Activated CD8-positive, alpha-beta memory T cell treated with anti-CD3 and anti-CD28 coated beads for 24 hours (primary cell): Measurements from ENCODE around the gene ZNF174.

Source experiments
- DNase-seq: peaks from one replicate; pipeline ENCODE4 v3.0.0-alpha.2; 2020

The ZNF174 gene

DNA sequence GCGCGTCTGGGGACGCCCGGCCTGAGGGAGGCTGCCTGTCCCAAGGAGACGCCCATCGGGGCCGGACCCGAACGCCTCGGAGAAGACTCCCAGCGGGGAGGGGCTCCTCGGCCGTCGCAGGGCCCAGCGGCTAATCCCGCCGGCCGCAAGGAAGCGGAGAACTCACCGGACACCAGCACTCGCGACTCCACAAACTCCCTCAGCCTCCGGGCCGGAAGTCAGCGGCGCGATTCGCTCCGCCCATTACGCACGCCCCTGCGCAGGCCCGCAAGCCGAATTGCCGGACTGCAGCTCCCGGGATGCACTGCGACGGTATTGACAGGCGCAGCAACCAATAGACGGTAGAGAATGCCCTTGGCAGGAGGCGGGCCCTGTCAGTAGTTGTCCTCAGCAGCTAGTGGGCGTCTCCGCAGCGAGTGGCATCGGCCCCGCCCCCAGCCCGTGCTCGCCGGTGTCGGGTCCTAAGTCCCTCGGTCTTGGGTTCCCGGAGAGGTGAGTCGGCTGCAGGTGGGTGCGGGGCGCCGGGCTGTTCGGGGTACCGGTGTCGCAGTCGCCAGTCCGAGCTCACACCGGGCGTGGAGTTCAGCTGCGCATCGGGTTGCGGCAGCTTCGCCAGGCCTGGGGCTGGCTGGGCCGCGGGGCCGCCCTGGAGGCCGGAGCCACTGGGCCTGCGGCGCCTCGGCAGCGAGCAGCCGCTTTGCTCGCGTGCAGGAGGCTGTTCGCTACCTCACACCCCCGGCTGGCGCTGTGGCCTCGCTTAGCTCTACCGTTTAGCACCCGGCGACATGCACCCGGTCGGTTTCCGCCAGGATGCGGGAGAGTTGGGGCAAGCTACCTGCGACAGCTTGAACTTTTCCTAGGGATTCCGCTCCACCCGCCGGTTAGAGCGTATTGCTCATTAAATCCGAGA, at the start of gene ZNF174, which contains the start of gene ZSCAN32:
Gene ZNF174 (plus strand): TSS at position 437 of the 910 bp plus-strand sequence. CDS start 790 bp downstream, outside the sequence.
Gene ZSCAN32 (minus strand): TSS at position 226 of the 910 bp plus-strand sequence. CDS start 3,447 bp downstream, outside the sequence.
- peak; percentile 99 for DNase-seq

DNA sequence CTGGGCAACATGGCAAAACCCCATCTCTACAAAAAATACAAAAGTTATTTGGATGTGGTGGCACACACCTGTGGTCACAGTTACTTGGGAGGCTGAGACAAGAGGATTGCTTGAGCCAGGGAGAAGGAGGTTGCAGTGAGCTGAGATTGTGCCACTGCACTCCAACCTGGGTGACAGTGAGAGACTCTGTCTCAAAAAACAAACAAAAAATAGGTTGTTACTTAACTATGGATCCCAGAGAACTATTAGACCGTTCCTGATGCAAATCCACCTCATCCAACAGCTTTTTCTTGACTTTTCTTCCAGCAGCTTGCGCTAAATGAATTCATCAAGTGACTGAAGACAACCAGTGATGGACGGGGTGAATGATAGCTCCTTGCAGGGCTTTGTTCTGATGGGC, 45.4 kb upstream of the ZNF174 start, which contains the start of gene OR2C1:
Gene OR2C1 (plus strand): TSS at position 301 of the 400 bp plus-strand sequence. CDS start 52 bp downstream, at position 353.
- no peak for DNase-seq

DNA sequence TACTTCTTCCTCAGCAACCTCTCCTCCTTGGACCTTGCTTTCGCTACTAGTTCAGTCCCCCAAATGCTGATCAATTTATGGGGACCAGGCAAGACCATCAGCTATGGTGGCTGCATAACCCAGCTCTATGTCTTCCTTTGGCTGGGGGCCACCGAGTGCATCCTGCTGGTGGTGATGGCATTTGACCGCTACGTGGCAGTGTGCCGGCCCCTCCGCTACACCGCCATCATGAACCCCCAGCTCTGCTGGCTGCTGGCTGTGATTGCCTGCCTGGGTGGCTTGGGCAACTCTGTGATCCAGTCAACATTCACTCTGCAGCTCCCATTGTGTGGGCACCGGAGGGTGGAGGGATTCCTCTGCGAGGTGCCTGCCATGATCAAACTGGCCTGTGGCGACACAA, 44.9 kb upstream of the ZNF174 start:
- no peak for DNase-seq

DNA sequence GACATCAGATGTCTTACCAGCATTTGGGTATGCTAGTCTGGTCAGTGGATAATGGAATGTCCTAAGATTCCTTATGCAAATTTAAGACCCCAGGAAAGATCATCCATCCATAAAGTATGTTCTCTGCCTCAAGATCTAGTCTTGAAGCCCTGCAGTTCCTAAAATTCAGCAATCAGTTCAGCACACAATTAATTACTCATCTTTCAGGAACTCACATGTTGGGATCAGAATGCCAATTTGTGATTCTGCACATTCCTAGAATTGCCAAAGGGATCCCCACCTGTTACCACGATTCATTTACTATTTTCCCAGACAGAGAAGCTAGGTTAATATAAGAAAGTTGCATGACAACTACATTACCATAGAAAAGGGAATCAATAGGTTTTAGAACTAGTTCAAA, 42.1 kb upstream of the ZNF174 start:
- no peak for DNase-seq

DNA sequence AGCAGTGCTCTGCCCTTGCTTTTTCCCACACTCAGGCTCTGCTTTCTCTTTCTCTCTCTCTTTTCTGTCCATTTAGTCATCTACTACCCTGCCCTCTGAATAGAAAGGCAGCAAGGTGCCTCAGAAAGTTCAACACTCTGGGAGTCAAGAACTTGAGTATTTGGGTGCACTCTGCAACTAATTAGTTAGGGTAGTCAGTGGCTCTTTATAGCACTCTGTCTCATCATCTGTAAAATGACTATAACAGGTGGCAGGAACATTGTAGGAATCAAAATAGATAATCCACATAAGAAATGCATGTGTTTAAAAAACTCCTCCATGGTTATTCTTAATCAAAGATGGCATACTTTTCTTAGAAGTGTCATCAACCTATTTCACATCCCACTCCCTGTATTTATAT, 38.1 kb upstream of the ZNF174 start:
- DNase-seq = no peak

DNA sequence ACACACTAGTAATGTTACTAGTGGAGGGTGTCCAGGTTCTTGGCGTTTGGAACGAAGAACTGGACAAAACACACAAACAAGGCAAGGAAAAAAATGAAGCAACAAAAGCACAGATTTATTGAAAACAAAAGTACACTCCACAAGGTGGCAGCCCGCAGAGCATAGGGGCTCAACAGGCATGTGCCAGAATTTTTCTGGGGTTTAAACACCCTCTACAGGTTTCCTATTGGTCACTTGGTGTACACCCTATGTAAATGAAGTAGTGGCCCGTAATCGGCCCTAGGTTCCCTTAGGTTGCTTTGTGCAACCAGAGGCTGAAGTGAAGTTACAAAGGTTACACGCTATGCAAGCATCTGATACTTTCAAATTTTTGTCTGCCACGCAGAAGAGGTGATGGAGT, 37.2 kb upstream of the ZNF174 start:
- DNase-seq = no peak

DNA sequence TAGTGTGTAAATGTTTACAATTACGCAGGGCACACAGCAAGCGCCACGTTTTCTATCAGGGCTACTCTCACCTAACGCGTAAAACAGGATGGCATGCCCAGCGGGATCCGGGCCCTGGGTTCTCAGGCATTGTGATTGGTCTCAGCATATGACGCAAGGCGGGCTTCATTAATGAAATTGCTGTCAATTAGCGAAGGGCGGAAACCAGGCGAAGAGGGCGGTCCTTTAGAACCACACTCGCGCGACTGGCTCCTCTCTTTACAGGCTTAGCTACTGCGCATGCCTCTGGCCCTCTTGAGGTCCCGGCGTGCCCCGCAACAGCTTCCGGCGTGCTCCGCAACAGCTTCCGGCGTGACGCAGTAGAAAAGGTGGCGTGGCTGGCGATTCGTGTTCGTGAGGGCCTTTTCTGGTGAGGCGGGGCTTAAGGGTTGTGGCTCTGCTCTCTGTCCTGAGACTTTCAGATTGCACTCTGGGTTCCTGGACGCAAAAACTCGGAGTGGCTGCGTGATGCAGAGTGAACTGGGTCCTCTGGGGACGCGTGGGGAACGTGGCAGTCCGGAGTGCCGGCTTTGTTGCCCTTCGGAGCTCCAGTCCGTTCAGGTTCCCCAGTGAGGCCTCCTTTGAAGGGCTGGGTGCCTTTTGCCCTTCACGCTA, 36.1 kb upstream of the ZNF174 start:
- DNase-seq = peak; percentile 90

DNA sequence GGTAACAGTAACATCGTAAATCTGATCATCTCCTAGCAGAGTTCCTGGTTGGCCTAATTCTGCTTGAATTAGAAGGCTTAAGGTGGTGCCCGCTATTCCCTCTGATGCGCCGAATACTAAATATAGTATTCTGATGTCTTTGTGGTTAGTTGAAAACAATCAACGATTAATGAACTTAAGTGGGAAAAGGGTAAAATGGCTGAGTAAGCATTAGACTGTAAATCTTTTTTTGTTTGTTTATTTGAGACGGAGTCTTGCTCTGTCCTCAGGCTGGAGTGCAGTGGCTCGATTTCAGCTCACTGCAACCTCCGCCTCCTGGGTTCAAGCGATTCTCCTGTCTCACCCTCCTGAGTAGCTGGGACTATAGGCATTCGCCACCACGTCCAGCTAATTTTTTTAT, 31.9 kb upstream of the ZNF174 start:
- no peak for DNase-seq

DNA sequence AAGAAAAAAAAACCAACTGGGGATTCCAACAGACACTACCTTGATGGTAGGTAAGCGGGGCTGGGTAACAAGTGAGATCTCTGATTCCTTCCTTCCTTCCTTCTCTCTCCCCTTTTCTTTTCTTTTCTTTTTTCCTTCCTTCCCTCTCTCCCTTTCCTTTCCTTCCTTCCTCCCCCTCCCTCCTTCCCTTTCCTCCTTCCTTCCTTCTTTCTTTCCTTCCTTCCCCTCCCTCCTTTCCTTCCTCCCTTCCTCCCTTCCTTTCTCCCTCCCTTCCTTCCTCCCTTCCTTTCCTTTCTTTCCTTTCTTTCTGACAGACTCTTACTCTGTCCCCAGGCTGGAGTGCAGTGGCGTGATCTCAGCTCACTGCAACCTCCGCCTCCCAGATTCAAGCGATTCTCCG, 25.3 kb upstream of the ZNF174 start:
- DNase-seq = no peak

DNA sequence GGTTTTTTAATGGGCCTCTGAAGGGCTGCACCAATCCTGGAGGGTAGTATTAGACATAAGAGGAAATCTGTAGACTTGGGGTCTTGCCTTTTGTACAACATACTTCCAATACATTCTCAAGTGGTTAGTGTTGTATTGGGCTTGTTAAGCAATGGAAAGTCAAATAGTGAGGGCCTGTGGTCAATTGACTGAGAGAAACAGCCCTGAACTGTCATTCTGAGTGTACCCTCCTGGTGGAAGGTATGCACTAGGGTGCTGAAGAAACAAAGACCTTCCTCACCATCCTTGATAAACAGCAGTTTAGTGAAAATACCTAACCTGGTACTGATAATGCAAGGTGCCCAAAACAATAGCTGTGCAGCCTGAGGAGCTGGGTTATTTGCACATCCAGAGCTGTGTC, 23.1 kb upstream of the ZNF174 start:
- no peak for DNase-seq

DNA sequence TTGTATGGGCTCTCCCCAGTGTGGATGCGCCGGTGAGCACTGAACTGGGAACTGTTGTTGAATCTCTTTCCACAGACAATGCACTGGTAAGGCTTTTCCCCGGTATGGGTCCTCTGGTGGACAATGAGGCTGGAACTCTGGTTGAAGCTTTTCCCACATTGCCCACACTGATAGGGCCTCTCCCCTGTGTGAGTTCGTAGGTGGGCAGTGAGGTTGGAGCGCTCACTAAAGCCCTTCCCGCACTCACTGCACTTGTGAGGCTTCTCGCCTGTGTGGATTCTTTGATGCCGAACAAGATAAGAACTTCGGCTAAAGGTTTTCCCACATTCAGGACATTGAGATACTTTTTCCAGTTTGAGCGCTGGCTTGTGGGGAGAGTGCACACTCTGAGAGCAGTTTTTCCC, 18.0 kb upstream of the ZNF174 start:
- no peak for DNase-seq

DNA sequence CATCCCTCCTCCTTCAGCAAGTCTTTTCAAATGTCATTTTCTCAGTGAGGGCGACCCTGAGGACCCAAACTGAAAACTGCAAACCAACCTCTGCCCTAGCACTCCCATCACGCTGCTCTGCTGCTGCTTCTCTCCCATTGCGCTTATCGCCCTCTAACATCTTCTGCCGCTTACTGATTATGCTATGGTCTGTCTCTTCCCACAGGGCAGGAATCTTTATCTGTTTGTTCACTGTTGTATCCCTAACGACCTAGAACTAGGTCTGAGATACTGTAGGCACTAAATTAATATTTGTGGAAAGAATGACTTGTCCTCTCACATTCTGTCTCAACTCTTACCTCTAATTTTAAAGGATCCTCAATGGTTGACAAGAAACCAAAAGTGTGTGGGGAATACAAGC, 12.7 kb upstream of the ZNF174 start:
- no peak for DNase-seq

DNA sequence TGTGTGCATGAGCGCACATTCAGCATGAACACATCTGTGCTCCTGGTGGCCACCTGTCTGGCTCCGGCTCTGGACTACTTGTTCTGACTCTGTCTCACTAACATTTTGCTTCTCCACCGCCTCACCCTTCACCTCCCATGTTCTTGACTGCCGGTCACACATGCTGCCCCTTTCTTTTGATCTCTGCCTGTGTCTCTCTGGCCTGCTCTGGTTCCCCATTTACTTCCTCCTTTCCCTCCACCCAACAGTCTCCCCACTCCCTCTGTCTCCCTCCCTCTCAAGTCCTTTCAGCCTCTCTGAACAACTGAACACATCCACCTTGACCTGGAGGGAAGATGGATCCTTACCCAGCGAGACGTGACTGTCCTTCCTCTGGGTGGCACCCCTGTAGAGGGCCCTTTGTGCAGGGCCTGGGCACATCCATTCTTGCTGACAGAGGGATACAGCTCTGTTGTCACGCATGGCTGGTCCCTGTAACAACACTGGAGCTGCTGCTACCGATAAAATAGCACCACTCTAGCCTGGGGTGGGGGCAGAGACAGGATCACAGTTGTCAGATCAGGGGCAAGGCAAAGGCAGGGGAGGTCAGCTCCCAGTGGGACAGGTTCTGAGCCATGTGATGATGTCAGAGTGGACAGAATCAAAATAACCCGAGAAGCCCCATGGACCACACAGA, 11.2 kb upstream of the ZNF174 start:
- no peak for DNase-seq

DNA sequence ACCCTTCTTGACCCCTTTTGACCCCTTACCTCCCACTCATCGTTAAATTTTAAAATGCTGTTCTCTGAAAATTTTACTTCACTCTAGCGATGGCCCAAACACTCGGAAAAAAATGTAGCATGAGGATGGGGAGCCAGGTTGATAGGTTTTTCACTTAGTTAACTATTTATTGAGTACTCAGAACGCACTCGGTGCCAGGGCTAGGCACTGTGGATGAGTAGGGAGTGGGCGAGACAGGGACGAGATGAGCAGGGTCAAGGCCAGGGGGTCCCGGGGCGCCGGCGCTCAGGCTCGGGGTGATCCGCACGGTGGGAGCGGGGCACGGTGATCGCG, 603 bp upstream of the ZNF174 start:
- DNase-seq = no peak

DNA sequence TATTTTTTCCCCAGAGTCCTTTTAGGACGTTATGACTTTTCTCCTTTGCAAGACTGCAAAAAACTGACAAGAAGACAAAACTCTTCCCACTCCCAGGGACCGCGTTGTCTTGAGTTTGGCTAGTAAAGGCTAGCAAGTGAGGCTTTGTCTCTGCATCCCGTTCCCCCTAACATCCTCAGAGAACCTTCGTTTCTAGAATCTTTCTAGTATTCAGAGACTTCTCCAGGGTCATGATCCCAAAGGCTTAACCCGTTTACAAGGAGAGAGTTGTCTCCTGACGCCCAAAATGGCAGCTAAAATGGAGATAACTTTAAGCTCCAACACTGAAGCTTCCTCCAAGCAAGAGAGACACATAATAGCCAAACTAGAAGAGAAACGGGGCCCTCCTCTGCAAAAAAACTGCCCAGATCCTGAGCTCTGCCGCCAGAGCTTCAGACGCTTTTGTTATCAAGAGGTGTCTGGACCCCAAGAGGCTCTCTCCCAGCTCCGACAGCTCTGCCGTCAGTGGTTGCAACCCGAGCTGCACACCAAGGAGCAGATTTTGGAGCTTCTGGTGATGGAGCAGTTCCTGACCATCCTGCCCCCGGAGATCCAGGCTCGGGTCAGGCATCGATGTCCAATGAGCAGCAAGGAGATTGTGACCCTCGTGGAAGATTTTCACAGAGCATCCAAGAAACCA, 843 bp downstream of the ZNF174 start:
- DNase-seq = no peak

DNA sequence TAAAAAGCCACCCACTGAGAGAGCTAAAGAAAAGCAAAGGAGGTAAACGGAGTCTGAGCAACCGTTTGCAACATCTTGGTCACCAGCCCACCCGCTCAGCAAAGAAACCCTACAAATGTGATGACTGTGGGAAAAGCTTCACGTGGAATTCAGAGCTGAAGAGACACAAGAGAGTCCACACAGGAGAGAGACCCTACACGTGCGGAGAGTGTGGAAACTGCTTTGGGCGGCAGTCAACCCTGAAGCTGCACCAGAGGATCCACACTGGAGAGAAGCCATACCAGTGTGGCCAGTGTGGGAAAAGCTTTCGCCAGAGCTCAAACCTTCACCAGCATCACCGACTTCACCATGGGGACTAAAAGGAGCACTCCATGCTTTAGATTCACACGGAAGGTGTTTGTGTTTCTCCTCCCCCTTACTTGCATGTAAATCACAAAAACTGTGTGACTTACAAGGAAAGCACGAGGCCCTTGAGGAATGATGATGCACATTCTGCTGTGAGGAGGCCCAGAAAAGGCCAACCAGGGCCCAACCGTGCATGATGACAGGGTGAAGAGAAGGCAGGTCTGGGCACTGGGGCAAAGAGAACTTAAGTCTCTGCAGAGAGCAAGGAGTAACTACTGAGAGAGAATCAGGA, 7.7 kb downstream of the ZNF174 start:
- no peak for DNase-seq

DNA sequence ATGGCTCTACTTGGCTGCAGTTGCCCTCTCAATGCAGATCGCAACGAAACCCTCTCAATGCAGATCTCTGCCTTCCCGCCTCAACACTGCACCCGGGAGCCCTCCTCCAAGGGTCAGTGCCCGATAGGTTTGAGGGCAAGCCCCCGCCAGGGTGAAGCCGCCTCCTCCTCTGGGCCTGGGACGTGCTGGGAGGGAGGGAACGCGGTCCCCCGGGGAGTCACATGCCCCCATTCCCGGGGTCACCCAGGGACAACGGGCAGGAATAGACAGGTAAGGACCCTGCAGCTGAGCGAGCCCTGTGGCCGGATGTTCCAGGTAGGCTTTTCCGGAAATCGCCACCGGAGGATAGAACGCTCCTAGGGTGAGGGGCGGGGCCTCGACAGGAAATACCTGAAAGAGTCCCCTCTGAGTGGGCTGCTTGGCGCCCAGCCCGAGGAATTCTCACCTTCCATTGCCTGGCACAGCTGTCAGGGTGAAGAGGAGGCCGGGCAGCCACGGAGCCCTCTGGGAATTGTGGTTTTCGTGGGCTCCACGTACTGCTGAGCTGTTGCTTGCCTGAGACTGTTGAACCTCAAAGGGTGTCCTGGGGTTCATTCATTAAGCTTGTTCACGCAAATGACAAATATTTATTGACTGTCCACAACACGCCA, 12.8 kb downstream of the ZNF174 start:
- no peak for DNase-seq

DNA sequence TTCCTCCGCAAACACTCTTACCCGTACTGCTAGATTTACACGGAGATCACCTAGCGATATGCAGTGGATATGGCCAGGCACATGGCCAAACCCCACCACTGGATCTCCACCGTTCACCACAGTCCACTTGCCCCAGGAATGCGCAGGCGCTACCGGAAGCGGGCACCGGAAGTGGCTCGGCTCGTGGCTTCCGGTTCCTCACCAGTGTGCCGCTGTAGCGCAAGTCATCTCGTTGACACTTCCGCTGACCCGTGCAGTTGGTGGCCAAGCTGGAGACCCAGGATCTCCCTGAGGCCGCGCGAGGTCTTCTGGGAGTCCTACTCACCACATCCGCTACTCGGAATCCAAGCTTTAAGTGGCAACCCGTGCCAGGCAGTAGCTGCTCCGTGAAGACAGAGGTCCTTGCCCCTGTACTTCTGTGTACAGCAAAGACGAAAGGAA, 30.8 kb downstream of the ZNF174 start:
- DNase-seq = peak; percentile 85

DNA sequence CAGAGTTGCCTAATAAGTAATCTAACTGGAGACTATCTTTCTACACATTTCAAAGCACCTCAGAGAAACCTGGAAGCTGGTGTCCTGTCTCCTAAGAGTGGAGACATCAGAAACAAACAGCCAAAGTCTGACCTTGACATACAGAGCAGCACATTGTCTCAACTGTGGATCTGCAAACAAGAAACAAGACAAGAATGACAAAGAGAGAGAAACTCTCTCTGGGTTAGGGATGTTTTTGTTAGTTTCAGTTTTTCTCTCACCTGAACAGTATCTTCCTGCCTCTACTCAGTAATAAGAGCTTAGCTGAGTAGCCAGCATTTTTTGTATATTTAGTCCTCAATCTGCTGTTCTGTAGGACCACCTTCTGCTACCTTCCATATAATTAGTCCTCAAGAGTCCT, 33.4 kb downstream of the ZNF174 start:
- DNase-seq = no peak

DNA sequence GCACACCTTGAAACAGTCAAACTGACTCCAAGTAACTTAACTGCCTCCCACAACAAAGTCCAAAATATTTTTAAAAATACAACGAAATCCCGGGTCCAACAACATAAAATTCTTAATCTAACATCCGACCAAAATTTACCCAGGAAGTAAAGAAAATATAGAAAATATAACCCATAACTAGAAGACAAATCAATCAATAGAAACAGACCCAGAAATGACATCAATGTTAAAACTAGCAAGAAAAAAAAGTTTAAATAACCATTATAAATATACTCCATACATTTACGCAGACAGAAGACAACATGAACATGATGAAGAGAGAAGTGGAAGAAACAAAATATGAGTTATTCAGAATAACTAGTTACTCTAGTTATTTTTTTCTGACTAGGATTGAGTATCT, 38.6 kb downstream of the ZNF174 start:
- no peak for DNase-seq

DNA sequence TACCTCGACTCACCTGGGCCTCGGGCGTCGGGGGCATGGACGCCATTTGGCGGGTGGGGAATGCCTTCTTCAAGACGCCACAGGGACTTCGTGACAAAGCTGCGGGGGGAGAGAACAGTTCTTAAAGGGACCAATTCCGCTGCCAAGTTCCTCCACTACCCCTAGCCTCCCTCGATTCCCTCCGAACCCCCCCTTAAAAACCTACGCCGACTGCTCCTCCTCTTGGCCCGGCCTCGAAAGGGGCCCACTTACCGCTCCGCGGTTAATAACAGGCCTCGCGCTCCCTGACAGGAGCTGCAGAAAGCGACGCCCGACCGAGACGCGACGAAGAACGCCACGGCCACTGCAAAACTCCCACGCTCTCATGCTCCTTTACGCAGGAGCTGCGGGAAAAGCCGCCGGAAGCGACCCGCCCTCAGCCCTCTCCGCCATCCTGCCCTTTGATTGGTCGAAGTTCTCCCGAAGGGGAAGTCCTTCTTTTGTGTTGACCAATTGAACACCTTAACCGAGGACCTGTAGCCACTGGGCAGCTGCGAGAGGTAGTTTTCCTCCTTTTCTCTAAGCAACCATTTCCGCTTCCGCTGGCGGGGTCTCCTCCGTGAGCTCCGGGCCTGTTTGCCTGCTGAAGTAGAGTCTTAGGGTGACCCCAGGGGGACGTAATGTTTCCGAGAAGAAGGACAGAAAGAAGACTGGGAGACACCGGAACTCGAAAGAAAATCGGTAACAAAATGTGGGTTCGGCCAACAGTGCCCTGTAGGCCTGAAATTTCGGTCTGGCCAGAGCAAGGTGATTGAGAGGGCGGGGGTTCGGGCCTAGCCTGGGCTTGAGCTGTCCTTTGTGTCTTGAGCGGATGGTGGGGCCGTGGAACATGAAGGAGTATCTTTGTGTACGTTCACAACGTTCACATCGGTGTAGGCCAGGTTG, 42.4 kb downstream of the ZNF174 start, which contains the start of the genes NAA60 and ZNF597:
Gene NAA60 (plus strand): TSS at position 573 of the 924 bp plus-strand sequence. CDS start 32,548 bp downstream, outside the sequence.
Gene ZNF597 (minus strand): TSS at position 397 of the 924 bp plus-strand sequence. CDS start 351 bp downstream, at position 46.
- DNase-seq = peak; percentile 82
